Body of pancreas (tissue), 4 donors: Measurements from ENCODE around the gene POT1.

Experiments used
- CTCF ChIP-seq, 7 experiments: fragments of 450-650 bp in 4 of 7; fragments of 200-600 bp in 3 of 7; sonication (generic) in 3 of 7; IDR thresholded peaks; one replicate each; pipeline ENCODE4 v1.5.1; 2016 to 2019; ENCODE audit warnings: antibody characterized with exemption in 7 of 7
- POLR2A ChIP-seq, 3 donors: fragments of 450-650 bp; IDR thresholded peaks; one replicate each; pipeline ENCODE4 v1.6.1; 2016; ENCODE audit warnings: antibody characterized with exemption in 3 of 3, mild to moderate bottlenecking in 2 of 3

GRCh38 chr7:124887247-124887646 is 42.4 kb downstream of the POT1 start:
- TF ChIP-seq CTCF (IDR thresholded peaks at IDR 0.05), result no peak
- TF ChIP-seq POLR2A (IDR thresholded peaks at IDR 0.05), result no peak
